Stimulated activated CD4-positive, alpha-beta T cell treated with anti-CD3 and anti-CD28 coated beads, Interleukin-15, amount 100 ng/mL, for 48 hours (primary cell): ENCODE measurements around the gene EPHA7.

Experiments
- DNase-seq, 2 donors: peaks; one replicate each; pipeline ENCODE4 v3.0.0-alpha.2; 2020; ENCODE audit warnings: low read depth in 2 of 2

Gene EPHA7

DNA sequence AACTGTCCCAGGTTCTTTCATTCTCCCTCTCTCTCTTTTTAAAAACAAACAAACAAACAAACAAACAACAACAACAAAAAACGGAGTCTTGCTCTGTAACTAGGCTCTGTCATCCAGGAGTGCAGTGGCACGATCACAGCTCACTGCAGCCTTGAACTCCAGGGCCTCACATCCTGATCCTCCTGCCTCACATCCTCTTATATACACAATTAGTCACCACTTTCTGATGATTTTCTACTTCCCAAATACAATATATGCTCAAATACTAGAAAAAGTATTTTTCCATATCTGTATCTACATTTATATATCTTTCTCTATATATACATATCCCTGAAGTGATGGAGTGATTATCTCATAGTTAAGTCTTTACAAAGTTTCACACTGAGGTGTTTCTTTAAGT lies 170.7 kb downstream of the EPHA7 start:
- no peak for DNase-seq

GRCh38 chr6:93243231-93243778 lies 176.1 kb downstream of the EPHA7 start:
- DNase-seq: no peak

DNA sequence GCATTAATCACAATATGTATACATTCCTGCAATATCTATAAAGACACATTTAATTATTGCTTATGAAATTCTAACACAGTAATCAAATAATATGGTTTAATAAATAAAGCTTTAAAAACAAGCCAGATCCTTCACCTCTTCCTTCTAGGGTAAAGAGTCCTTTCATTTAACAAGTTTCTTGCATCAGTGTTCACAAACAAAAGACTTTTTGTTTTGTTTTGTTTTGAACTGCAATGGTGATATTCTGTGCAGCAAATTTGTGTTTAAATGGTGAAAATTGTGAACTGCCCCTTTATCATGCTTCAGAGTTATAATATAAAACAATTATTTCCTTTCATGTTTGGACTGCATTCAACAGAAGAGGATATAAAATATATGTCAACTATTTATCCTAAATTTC lies 177.3 kb downstream of the EPHA7 start:
- no peak for DNase-seq

DNA sequence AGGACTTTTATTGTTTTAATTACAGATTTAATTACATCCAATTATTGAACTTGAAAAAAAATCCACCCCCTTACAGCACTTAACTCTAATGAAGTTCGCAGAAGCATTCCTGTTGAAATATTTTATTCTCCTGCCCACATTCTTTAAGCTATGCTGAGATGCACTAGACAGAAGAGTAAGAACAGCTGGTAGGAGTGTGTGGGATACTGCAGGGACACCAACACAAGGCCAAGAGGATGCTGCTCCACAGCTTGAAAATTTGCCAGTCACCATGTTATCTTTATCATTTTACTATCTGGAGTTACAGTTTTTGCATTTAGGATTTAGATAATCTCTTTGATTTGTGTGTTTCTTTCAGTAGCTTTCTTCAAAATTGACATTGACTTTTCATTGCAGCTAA lies 180.7 kb downstream of the EPHA7 start:
- no peak for DNase-seq

DNA sequence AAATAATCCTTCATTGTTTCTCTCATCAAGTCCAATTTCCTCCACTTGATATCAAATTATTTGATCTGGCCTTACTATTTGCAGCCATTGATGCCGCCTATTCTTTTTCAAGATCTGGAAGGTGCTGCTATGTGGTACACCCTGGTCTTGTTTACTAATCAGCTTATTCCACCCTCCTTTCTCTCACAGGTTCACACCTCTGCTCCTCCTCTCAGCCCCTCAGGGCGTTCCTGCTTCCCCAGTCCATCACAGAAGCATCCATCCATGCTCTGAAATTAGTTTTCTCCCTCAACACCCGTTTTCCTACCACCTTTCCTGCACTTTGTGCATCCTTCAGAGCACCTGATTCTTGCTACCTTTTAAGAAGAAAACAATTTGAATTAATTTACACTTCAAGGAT lies 183.6 kb downstream of the EPHA7 start:
- DNase-seq: no peak

- DNase-seq: no peak
Measured at GRCh38 chr6:93226822-93227221, 192.5 kb downstream of the EPHA7 start.

DNA sequence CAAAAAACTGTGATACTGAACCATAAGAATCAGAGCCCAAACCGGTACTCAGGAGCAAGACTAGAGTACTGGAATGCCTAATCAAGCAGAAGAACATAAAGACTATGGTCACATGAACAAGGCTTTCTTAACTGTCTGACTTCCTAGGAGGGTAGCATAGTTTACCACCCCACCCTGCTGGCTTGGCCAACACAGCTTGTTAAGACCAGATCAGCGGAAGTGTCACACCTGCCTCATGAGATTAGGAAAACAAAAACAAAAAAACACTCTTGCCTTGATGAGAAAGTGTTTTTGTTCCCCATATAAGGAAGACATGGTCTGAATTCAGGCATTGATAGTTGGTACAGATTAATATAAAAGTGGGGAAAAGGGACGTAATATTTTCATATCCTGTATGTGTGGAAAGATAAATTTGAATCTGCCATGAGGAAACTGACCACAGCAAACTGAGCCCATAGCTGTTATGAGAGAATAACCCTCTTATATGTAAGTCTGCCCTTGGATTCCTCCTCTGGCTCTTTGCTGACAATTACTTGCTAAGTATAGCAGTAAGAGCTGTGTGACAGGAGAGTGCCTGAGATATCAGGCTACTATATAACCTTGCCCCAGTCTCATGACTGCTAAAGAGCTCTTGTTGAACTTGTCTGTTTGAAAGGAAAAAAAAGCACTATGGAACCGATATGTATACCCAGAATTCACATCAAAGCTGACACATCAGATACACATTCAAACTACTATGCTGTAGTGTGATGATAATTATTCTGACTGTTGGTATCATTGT lies 197.1 kb downstream of the EPHA7 start:
- DNase-seq: no peak

DNA sequence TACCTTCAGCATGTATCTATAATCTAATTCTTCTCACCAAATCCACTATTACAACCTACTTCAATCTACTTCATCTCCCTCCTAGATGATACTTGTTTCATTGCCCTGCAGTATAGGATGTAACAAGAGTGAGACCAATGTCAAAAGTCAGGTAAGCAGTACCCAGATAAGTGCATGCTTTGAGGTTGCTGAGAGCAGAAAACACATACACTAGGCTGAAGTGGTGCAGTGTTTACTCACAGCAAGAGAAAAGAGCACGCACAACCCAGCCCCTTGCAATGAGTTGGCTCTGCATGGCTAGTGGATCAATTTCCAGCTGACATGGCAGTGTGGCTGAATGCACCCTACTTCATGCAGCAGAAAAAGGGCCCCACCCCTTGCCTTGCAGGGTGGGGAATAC lies 199.9 kb downstream of the EPHA7 start:
- DNase-seq: no peak

DNA sequence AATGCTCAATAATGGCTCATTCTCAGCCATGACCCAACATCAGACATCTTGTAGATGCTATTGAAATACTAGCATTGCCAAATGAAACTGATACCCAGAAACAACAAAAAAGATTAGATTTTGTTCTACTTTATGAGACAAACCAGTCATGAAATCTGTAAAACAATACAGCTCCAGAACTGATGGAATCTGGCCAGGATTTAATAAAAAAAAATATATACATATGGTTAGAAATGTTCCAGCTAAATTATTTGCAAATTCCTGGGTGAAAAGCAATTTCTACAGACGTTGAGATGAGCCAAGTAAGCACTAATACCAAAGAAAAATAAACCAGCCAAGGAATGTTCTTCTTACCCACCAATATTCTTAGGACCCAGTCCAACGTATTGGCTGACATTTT lies 201.3 kb downstream of the EPHA7 start:
- DNase-seq: no peak

DNA sequence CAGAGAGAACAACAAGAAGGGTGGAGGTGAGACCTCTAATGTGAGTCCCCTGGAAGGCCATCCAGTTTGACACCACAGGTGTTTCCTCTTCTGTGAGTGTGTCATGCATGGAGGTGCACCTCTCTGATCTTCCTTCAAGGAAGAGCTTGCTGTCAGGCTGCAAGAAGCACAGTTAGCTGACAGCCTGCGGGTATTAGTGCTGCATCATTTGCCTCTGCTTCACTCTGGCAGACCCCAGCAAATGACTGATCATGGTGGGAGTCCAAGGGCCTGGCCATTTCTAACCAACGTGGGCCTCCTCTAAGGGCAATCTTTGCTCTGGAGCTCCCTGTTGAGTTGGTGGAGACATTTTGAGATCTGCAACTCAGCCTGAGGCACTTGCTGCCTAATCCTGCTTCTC lies 206.3 kb downstream of the EPHA7 start:
- DNase-seq: no peak

GRCh38 chr6:93210908-93211307 lies 208.5 kb downstream of the EPHA7 start:
- DNase-seq: no peak

DNA sequence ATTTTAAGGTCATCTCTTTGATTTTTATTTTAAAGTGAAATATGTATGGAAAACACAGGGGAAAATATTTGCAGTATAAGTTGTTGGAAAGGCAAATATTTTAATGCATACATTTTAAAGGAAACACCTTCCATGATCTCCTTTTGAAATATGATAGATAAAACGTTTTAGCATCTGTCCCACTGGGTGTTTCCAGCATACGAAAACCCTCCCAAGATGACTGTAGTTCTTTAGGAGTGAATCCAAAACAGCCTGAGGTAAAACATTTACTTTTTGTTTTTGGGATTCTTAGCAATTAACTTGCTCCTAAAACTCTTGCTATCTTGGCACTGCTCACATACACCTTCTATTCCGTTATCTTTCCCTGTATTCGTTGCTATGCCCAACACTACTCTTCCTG lies 210.0 kb downstream of the EPHA7 start:
- DNase-seq: no peak

GRCh38 chr6:93196406-93196970 lies 222.9 kb downstream of the EPHA7 start:
- DNase-seq: no peak

GRCh38 chr6:93194480-93194879 lies 224.9 kb downstream of the EPHA7 start:
- DNase-seq: no peak

- no peak for DNase-seq
Measured at GRCh38 chr6:93193868-93194267, 225.5 kb downstream of the EPHA7 start.
